GM12873 (cell line): ENCODE results near the gene ATP6V0C.

Source experiments
- TF ChIP-seq, protein P1 (sequence below): IDR thresholded peaks from 2 replicates; pipeline ENCODE4 v1.5.1; 2012; ENCODE audit warnings: low read depth, mild to moderate bottlenecking, moderate library complexity, low read length, control low read depth; ENCODE audit not compliant: insufficient read depth; ENCODE audit errors: missing control alignments

Gene ATP6V0C

DNA sequence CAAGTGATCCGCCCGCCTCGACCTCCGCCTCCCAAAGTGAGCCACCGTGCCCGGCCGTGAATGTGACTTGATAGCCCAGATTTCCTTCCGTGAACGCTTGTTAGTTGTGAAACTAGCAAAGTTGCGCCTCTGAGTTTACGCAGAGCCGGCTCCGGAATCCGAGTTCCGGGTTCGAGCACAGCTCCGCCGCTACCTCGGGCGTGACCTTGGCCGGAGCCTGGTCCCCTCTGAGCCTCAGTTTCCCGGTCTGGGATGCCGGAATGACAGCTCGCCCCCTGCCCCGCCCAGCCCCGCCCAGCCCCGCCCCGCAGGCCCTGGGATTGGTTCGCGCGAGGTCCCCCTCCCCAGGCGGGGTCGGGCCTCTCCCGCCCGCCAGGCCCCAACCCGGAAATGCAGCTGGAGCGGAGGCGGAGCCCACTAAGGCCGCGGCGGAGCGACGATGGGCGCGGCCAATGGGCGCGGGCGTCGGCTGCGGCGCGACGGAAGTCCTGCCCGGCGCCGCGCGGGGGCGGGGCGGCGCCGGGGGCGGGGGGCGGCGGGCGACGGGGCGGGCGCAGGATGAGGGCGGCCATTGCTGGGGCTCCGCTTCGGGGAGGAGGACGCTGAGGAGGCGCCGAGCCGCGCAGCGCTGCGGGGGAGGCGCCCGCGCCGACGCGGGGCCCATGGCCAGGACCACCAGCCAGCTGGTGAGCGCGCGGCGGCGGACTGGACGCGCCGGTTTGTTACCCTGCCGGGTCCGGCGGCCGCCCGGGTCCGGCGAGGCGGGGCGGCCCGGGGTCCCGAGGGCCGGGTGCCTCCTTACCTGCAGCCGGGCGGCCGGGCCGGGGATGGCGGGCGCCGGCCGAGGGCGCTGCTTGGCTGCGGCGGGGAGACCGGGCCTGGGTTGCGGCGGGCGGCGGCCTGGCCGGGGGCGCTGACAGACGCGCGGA is 24.0 kb downstream of the ATP6V0C start, which contains the start of gene PDPK1:
PDPK1 (plus strand) TSS at position 571 of the 929 bp plus-strand sequence; CDS start at position 663, 92 bp downstream.
- TF ChIP-seq, protein P1, sequence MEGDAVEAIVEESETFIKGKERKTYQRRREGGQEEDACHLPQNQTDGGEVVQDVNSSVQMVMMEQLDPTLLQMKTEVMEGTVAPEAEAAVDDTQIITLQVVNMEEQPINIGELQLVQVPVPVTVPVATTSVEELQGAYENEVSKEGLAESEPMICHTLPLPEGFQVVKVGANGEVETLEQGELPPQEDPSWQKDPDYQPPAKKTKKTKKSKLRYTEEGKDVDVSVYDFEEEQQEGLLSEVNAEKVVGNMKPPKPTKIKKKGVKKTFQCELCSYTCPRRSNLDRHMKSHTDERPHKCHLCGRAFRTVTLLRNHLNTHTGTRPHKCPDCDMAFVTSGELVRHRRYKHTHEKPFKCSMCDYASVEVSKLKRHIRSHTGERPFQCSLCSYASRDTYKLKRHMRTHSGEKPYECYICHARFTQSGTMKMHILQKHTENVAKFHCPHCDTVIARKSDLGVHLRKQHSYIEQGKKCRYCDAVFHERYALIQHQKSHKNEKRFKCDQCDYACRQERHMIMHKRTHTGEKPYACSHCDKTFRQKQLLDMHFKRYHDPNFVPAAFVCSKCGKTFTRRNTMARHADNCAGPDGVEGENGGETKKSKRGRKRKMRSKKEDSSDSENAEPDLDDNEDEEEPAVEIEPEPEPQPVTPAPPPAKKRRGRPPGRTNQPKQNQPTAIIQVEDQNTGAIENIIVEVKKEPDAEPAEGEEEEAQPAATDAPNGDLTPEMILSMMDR = no peak

DNA sequence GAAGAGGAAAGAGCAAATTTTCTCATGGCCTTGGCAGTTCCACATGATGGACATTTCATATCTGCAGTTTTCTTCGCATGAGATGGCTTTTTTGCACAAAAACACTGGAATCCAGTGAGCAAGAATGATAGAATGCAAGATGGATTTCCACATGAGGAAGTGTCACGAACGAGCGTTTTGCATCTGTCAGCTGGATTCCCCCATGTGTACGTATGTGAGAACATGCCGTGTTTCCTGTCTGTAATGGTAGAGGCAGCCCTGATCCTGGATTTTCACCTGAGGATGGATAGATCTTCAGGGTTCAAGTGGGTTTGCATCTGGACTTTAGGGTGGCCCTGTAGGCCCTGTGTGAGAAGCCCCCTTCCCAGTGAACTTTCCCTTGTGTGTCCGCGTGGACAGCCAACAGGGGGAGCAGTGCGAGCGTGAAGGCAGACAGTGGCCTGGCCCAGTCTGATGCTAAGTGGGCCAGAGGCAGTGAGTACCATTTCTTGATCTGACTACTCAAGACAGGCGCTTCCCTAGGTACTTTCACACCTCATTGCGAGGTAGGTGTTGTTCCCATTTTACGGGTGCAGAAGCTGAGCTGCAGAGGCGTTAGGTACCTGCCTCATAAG is 26.2 kb downstream of the ATP6V0C start:
- TF ChIP-seq, protein P1 = peak; percentile 60

DNA sequence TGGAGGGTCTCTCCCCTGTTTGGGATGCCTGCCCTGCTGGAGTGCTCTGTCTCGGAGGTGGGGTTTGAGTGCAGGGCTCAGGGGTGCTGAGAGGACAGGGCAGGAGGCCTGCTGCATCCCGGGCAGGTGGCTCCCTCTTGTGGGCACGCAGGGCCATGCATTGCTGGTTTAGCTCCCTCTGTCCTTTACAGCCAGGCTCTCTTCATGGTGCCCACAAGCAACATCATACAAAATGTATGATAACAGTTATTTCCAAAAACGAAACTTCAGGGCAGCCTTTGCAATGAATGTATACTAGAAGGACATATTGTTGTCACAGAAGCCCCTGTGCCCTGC is 47.0 kb downstream of the ATP6V0C start:
- TF ChIP-seq, protein P1 = peak; percentile 36
